K562 (cell line): Measurements from ENCODE around the gene NR5A2.

Experiments used
- CTCF ChIP-seq, 3 experiments: IDR thresholded peaks in 2 of 3; conservative IDR thresholded peaks in 1 of 3; 2 replicates each; pipeline ENCODE4 v1.5.1; 2011 to 2012; ENCODE audit warnings: low read length in 3 of 3, mild to moderate bottlenecking in 3 of 3, control low read depth in 2 of 3, improper control_type of control experiment in 1 of 3, inconsistent platforms in 1 of 3, low read depth in 1 of 3, mixed read lengths in 1 of 3, moderate library complexity in 1 of 3; ENCODE audit not compliant: insufficient read depth in 2 of 3
- E2F3 ChIP-seq: fragments of 250-450 bp; sonication (Bioruptor Pico); IDR thresholded peaks from 2 replicates; pipeline ENCODE4 v1.4.0; 2020; ENCODE audit warnings: mild to moderate bottlenecking
- ELF4 ChIP-seq: fragments of 450-650 bp; formaldehyde crosslinking; IDR thresholded peaks from 2 replicates; pipeline ENCODE4 v1.4.0; 2022; ENCODE audit warnings: missing genetic modification characterization
- EP400 ChIP-seq: fragments of 450-650 bp; IDR thresholded peaks from 2 replicates; pipeline ENCODE4 v1.6.1; 2017; ENCODE audit warnings: antibody characterized with exemption, mild to moderate bottlenecking, moderate library complexity
- FIP1L1 ChIP-seq: fragments of 200-400 bp; formaldehyde crosslinking; IDR thresholded peaks from 2 replicates; pipeline ENCODE4 v1.6.1; 2018; ENCODE audit warnings: mild to moderate bottlenecking, low read depth, low read length; ENCODE audit not compliant: poor library complexity, severe bottlenecking
- PREB ChIP-seq: sonication (generic); formaldehyde crosslinking; IDR thresholded peaks from 2 replicates; pipeline ENCODE4 v1.8.1; 2023; ENCODE audit warnings: mild to moderate bottlenecking, missing genetic modification reagents
- RAD21 ChIP-seq, 2 experiments: fragments of 250-450 bp in 1 of 2; fragments of 450-650 bp in 1 of 2; sonication (Bioruptor Pico) in 1 of 2; formaldehyde crosslinking in 1 of 2; IDR thresholded peaks in 1 of 2; conservative IDR thresholded peaks in 1 of 2; 2 replicates each; pipeline versions ENCODE4 v1.4.0 to v1.8.0; 2020 to 2022; ENCODE audit warnings: mild to moderate bottlenecking in 2 of 2, moderate library complexity in 1 of 2
- RBM22 ChIP-seq: fragments of 200-400 bp; formaldehyde crosslinking; IDR thresholded peaks from 2 replicates; pipeline ENCODE4 v1.6.1; 2018; ENCODE audit warnings: low read length, low read depth; ENCODE audit not compliant: poor library complexity, severe bottlenecking
- SP1 ChIP-seq: sonication (generic); formaldehyde crosslinking; IDR thresholded peaks from 2 replicates; pipeline ENCODE4 v1.8.1; 2022; ENCODE audit warnings: mild to moderate bottlenecking, missing genetic modification reagents
- ZNF766 ChIP-seq: fragments of 200-800 bp; sonication (Bioruptor generic); conservative IDR thresholded peaks from 2 replicates; pipeline ENCODE4 v1.6.1; 2016; ENCODE audit warnings: missing genetic modification characterization, missing compliant biosample characterization
- TF ChIP-seq, protein P1 (sequence below): fragments of 250-450 bp; sonication (Bioruptor Pico); IDR thresholded peaks from 2 replicates; pipeline ENCODE4 v1.5.0; 2022; ENCODE audit warnings: mild to moderate bottlenecking

- TF ChIP-seq EP400 (no peak), SP1 (no peak), ZNF766 (CRISPR knock-in tag) (no peak), PREB (CRISPR knock-in tag) (no peak), CTCF (IDR thresholded peaks at IDR 0.05 in 2 of 3, conservative IDR thresholded peaks at IDR 0.05 in 1 of 3; ENCODE audit: insufficient read depth in 2 of 3, low read depth in 1 of 3, low read length in 3 of 3) (no peak), E2F3 (no peak), ELF4 (CRISPR knock-in tag) (no peak), RAD21 (CRISPR knock-in tag; conservative IDR thresholded peaks at IDR 0.05 in 1 of 2, IDR thresholded peaks at IDR 0.05 in 1 of 2) (no peak), RBM22 (no peak), FIP1L1 (no peak)
- TF ChIP-seq, protein P1, sequence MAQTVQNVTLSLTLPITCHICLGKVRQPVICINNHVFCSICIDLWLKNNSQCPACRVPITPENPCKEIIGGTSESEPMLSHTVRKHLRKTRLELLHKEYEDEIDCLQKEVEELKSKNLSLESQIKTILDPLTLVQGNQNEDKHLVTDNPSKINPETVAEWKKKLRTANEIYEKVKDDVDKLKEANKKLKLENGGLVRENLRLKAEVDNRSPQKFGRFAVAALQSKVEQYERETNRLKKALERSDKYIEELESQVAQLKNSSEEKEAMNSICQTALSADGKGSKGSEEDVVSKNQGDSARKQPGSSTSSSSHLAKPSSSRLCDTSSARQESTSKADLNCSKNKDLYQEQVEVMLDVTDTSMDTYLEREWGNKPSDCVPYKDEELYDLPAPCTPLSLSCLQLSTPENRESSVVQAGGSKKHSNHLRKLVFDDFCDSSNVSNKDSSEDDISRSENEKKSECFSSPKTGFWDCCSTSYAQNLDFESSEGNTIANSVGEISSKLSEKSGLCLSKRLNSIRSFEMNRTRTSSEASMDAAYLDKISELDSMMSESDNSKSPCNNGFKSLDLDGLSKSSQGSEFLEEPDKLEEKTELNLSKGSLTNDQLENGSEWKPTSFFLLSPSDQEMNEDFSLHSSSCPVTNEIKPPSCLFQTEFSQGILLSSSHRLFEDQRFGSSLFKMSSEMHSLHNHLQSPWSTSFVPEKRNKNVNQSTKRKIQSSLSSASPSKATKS = no peak
Observed at GRCh38 chr1:200075938-200076546, 48.5 kb downstream of the NR5A2 start.
